HS-27A (cell line): Measurements from ENCODE around the gene ZNF506.
A peak's percentile ranks its signal among the peaks of the same experiment; 100 is the strongest.
"Not testable (repeated sequence)": the region's sequence is repeated elsewhere in the genome, so short reads cannot be mapped to it uniquely, and the experiment has no call there.

Experiments
- DNase-seq: peaks from one replicate; pipeline ENCODE4 v3.0.0-alpha.2; 2012; ENCODE audit warnings: low read depth, missing footprints

Gene ZNF506

GRCh38 chr19:19778666-19779065 is 42.9 kb downstream of the ZNF506 start:
- DNase-seq, result no peak

GRCh38 chr19:19777692-19778091 is 43.9 kb downstream of the ZNF506 start:
- DNase-seq, result no peak

GRCh38 chr19:19776206-19777008 is 45.1 kb downstream of the ZNF506 start:
- peak; percentile 83 for DNase-seq

GRCh38 chr19:19775891-19776205 is 45.7 kb downstream of the ZNF506 start:
- no peak for DNase-seq

GRCh38 chr19:19774354-19775033 is 47.1 kb downstream of the ZNF506 start:
- no peak for DNase-seq

- DNase-seq, result not testable (repeated sequence)
These were observed 49.6 kb downstream of the ZNF506 start for GRCh38 chr19:19771963-19772362.

GRCh38 chr19:19769971-19770370 is 51.6 kb downstream of the ZNF506 start:
- not testable (repeated sequence) for DNase-seq

- DNase-seq, result no peak
These were observed 63.4 kb downstream of the ZNF506 start for GRCh38 chr19:19758164-19758563.

GRCh38 chr19:19752760-19753403 is 68.7 kb downstream of the ZNF506 start:
- DNase-seq, result no peak

- DNase-seq, result no peak
These were observed 69.7 kb downstream of the ZNF506 start for GRCh38 chr19:19751846-19752245.

- no peak for DNase-seq
These were observed 70.4 kb downstream of the ZNF506 start for GRCh38 chr19:19750842-19751790.

GRCh38 chr19:19749908-19750841 is 71.4 kb downstream of the ZNF506 start:
- no peak for DNase-seq

- no peak for DNase-seq
These were observed 72.2 kb downstream of the ZNF506 start for GRCh38 chr19:19749117-19749907.

GRCh38 chr19:19748249-19748938 is 73.2 kb downstream of the ZNF506 start:
- DNase-seq, result no peak

GRCh38 chr19:19747357-19748220 is 74.0 kb downstream of the ZNF506 start:
- DNase-seq, result no peak

- no peak for DNase-seq
These were observed 75.0 kb downstream of the ZNF506 start for GRCh38 chr19:19746286-19747213.
